ENCODE data around the gene SCYGR2. TPM values are rescaled to one million over a fixed set of nuclear protein-coding genes. Genes with fewer than 3 reads are reported as not detected.

Gene SCYGR2
- polyA plus RNA-seq, 1 donor, result not detected

DNA sequence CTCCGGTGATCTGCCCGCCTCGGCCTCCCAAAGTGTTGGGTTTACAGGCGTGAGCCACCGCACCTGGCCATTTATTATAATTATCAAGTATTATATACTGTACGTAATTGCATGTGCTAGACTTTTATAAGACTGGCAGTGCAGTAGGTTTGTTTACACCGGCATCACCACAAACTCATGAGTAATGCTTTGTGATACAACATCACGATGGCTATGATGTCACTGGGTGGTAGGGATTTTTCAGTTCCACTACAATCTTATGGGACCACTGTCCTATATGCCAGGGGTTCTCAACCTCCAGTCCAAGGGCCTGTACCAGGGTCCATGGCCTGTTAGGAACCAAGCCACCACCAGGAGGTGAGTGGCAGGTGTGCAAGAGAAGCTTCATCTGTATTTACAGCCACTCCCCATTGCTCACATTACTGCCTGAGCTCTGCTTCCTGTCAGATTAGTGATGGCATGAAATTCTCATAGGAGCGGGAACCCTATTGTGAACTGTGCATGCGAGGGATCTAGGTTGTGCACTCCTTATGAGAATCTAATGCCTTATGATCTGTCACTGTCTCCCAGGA is 28.0 kb downstream of the SCYGR2 start:
- no peak for DNase-seq
- Histone ChIP-seq H3K27me3 (ENCODE audit: control insufficient read depth, insufficient read depth, low read length) (no peaks in the 10 kb centered on the region), H3K27ac (ENCODE audit: low read length) (no peak overlapping the region), H3K36me3 (ENCODE audit: control insufficient read depth, insufficient read depth, low read length) (no peaks in the 10 kb centered on the region), H3K4me1 (ENCODE audit: control insufficient read depth, insufficient read depth, low read length) (peaks cover 4% of the 10 kb centered on the region), H3K9me3 (ENCODE audit: control insufficient read depth, low read depth, low read length) (peaks cover 5% of the 10 kb centered on the region), H3K4me3 (ENCODE audit: low read length) (no peak overlapping the region)
- WGBS (ENCODE audit: insufficient coverage, low lambda C conversion rate), result 73% methylated on average over 4 of the region's 10 CpGs

DNA sequence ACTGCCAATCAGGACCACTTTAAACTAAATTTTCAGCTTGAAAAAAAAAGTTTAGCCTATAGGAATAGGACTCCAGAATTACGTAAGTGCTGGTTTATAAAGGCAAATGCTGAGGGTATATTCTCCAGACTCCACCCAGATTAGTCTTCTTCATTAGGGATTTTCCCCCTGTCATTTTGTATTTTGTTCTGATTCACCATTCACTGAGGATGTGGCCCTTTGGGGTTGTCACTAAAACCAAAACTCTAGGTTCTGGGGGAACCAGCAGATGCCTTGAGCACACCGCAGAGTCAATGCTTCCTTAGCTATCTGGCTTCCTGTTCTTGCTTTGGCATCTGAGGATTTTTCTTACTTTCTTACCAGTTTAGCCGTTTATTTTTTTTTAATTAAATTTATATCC is 29.1 kb downstream of the SCYGR2 start:
- Histone ChIP-seq H3K27ac (ENCODE audit: low read length) (no peak overlapping the region), H3K4me1 (ENCODE audit: control insufficient read depth, insufficient read depth, low read length) (peaks cover 4% of the 10 kb centered on the region), H3K9me3 (ENCODE audit: control insufficient read depth, low read depth, low read length) (peaks cover 2% of the 10 kb centered on the region), H3K36me3 (ENCODE audit: control insufficient read depth, insufficient read depth, low read length) (no peaks in the 10 kb centered on the region), H3K27me3 (ENCODE audit: control insufficient read depth, insufficient read depth, low read length) (no peaks in the 10 kb centered on the region), H3K4me3 (ENCODE audit: low read length) (no peak overlapping the region)
- no peak for DNase-seq
- 67% methylated on average over 1 of the region's 3 CpGs for WGBS (ENCODE audit: insufficient coverage, low lambda C conversion rate)

DNA sequence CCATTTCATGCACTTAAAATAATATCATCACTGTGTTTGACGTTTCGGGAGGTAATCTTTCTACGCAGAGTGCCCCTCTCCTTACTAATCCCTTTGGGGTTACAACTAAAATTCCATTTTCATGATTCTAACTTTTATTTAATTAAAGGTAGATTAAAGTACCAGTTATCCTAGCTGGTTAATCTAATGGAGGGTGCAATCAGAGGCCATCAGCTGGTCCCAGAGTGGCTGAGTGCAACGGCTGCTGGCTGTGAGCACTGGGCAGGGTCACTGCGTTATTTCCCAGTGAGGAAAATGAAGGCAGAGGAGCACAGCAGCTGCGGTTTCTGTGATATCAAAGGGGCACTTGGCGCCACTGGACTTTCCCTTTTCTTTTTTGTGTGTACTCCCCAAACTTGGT is 30.7 kb downstream of the SCYGR2 start:
- Histone ChIP-seq H3K9me3 (ENCODE audit: control insufficient read depth, low read depth, low read length) (no peaks in the 10 kb centered on the region), H3K27ac (ENCODE audit: low read length) (no peak overlapping the region), H3K4me1 (ENCODE audit: control insufficient read depth, insufficient read depth, low read length) (no peaks in the 10 kb centered on the region), H3K4me3 (ENCODE audit: low read length) (no peak overlapping the region), H3K27me3 (ENCODE audit: control insufficient read depth, insufficient read depth, low read length) (no peaks in the 10 kb centered on the region), H3K36me3 (ENCODE audit: control insufficient read depth, insufficient read depth, low read length) (no peaks in the 10 kb centered on the region)
- DNase-seq, result no peak
- no CpG with 5 or more reads among the region's 7 CpGs for WGBS (ENCODE audit: insufficient coverage, low lambda C conversion rate)

DNA sequence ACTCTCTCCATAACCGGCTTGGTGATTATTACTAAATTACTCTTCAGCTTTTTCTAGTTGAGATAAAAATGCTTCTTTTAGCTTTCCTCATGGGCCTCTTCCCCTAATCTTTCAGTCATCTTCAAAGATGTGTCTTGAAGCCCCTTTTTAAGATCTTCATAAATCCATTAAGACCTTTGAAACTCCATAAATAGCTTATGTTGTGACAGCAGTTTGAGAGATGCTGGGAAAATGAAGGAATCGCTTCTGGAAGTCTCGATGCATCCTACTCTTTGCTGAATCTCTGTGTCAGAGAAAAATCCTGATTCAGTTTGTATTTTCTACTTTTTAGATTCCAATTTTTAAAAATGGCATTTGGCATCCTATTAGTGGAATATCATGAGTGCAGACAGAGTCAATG is 31.6 kb downstream of the SCYGR2 start:
- no peak overlapping the region for H3K4me3 ChIP-seq (ENCODE audit: low read length)
- no peaks in the 10 kb centered on the region for H3K27me3 ChIP-seq (ENCODE audit: control insufficient read depth, insufficient read depth, low read length)
- H3K36me3 ChIP-seq (ENCODE audit: control insufficient read depth, insufficient read depth, low read length), result no peaks in the 10 kb centered on the region
- no peaks in the 10 kb centered on the region for H3K9me3 ChIP-seq (ENCODE audit: control insufficient read depth, low read depth, low read length)
- H3K27ac ChIP-seq (ENCODE audit: low read length), result no peak overlapping the region
- no peaks in the 10 kb centered on the region for H3K4me1 ChIP-seq (ENCODE audit: control insufficient read depth, insufficient read depth, low read length)
- WGBS (ENCODE audit: insufficient coverage, low lambda C conversion rate), result no CpG with 5 or more reads among the region's 3 CpGs
- DNase-seq, result no peak

DNA sequence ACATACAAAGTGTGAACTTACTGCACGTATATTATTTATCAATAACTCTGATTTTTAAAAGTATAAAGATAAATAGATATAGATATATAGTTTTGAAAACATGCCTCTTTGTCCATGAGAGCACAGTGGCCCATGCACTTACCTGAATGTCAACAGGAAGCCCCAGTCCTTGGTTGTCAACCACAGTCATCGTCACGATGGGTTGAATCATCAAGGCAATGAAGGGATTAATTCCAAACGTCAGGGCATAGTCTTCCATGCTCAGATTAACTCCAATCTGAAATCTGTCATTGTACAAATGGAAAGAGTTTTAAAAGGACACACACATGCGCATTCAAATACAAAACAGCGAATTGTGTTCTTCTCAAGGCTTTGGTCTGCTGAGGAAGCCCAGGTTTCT is 34.1 kb downstream of the SCYGR2 start:
- H3K4me1 ChIP-seq (ENCODE audit: control insufficient read depth, insufficient read depth, low read length), result no peaks in the 10 kb centered on the region
- no peaks in the 10 kb centered on the region for H3K27me3 ChIP-seq (ENCODE audit: control insufficient read depth, insufficient read depth, low read length)
- DNase-seq, result no peak
- H3K27ac ChIP-seq (ENCODE audit: low read length), result no peak overlapping the region
- no peaks in the 10 kb centered on the region for H3K9me3 ChIP-seq (ENCODE audit: control insufficient read depth, low read depth, low read length)
- 100% methylated on average over 1 of the region's 6 CpGs for WGBS (ENCODE audit: insufficient coverage, low lambda C conversion rate)
- no peaks in the 10 kb centered on the region for H3K36me3 ChIP-seq (ENCODE audit: control insufficient read depth, insufficient read depth, low read length)
- no peak overlapping the region for H3K4me3 ChIP-seq (ENCODE audit: low read length)

- H3K36me3 ChIP-seq (ENCODE audit: control insufficient read depth, insufficient read depth, low read length), result no peaks in the 10 kb centered on the region
- no peak overlapping the region for H3K4me3 ChIP-seq (ENCODE audit: low read length)
- no peaks in the 10 kb centered on the region for H3K27me3 ChIP-seq (ENCODE audit: control insufficient read depth, insufficient read depth, low read length)
- DNase-seq, result no peak
- no CpG with 5 or more reads among the region's 3 CpGs for WGBS (ENCODE audit: insufficient coverage, low lambda C conversion rate)
- H3K27ac ChIP-seq (ENCODE audit: low read length), result no peak overlapping the region
- no peaks in the 10 kb centered on the region for H3K9me3 ChIP-seq (ENCODE audit: control insufficient read depth, low read depth, low read length)
- H3K4me1 ChIP-seq (ENCODE audit: control insufficient read depth, insufficient read depth, low read length), result no peaks in the 10 kb centered on the region
Measured at GRCh38 chr2:227634201-227634600, 35.5 kb downstream of the SCYGR2 start.

GRCh38 chr2:227642656-227643055 is 44.0 kb downstream of the SCYGR2 start:
- Histone ChIP-seq H3K4me3 (ENCODE audit: low read length) (no peak overlapping the region), H3K9me3 (ENCODE audit: control insufficient read depth, low read depth, low read length) (no peaks in the 10 kb centered on the region), H3K27me3 (ENCODE audit: control insufficient read depth, insufficient read depth, low read length) (no peaks in the 10 kb centered on the region), H3K27ac (ENCODE audit: low read length) (no peak overlapping the region), H3K36me3 (ENCODE audit: control insufficient read depth, insufficient read depth, low read length) (no peaks in the 10 kb centered on the region), H3K4me1 (ENCODE audit: control insufficient read depth, insufficient read depth, low read length) (no peaks in the 10 kb centered on the region)
- no CpG with 5 or more reads among the region's 2 CpGs for WGBS (ENCODE audit: insufficient coverage, low lambda C conversion rate)
- DNase-seq, result no peak

- Histone ChIP-seq H3K27ac (ENCODE audit: low read length) (no peak overlapping the region), H3K9me3 (ENCODE audit: control insufficient read depth, low read depth, low read length) (no peaks in the 10 kb centered on the region)
- WGBS (ENCODE audit: insufficient coverage, low lambda C conversion rate), result 20% methylated on average over 1 of the region's 5 CpGs
Measured at GRCh38 chr2:227643990-227644551, 45.4 kb downstream of the SCYGR2 start.

More at GRCh38 chr2:227643990-227644551, 45.4 kb downstream of the SCYGR2 start:
- Histone ChIP-seq H3K36me3 (ENCODE audit: control insufficient read depth, insufficient read depth, low read length) (no peaks in the 10 kb centered on the region), H3K27me3 (ENCODE audit: control insufficient read depth, insufficient read depth, low read length) (no peaks in the 10 kb centered on the region), H3K4me1 (ENCODE audit: control insufficient read depth, insufficient read depth, low read length) (no peaks in the 10 kb centered on the region), H3K4me3 (ENCODE audit: low read length) (no peak overlapping the region)
- peak; percentile 12 to 48 for DNase-seq

Other genes with a start within 250 kb of the SCYGR2 start
- gene TM4SF20, start 219.6 kb upstream of the SCYGR2 start, polyA plus RNA-seq, result 171 TPM
- gene SCYGR1, start 210.9 kb upstream of the SCYGR2 start, polyA plus RNA-seq, result not detected
- gene AGFG1, start 126.7 kb upstream of the SCYGR2 start, polyA plus RNA-seq, result 113 TPM
- gene SCYGR3, start 15.9 kb downstream of the SCYGR2 start, polyA plus RNA-seq, result not detected
- gene SCYGR4, start 18.6 kb downstream of the SCYGR2 start, polyA plus RNA-seq, result 0.03 TPM
- gene SCYGR5, start 67.9 kb downstream of the SCYGR2 start, polyA plus RNA-seq, result not detected
- gene SLC19A3, start 119.1 kb downstream of the SCYGR2 start, polyA plus RNA-seq, result 80.8 TPM
- gene SCYGR6, start 125.9 kb downstream of the SCYGR2 start, polyA plus RNA-seq, result not detected
- gene SCYGR7, start 129.4 kb downstream of the SCYGR2 start, polyA plus RNA-seq, result not detected
- gene SCYGR8, start 147.0 kb downstream of the SCYGR2 start, polyA plus RNA-seq, result not detected
- 11.4 TPM for gene CCL20, start 214.9 kb downstream of the SCYGR2 start, polyA plus RNA-seq